Kidney epithelial cell (primary cell): ENCODE results near the gene NCAPH2. TPM values are rescaled to one million over a fixed set of nuclear protein-coding genes. Genes with fewer than 3 reads are reported as not detected.
A peak's percentile ranks its signal among the peaks of the same experiment; 100 is the strongest.

Experiments used
- DNase-seq: peaks from one replicate; pipeline ENCODE4 v3.0.0-alpha.2; 2010; ENCODE audit warnings: low read depth
- H3K27me3 ChIP-seq: 2 replicates; pipeline ENCODE4 v1.6.0; 2011; ENCODE audit warnings: low read length; ENCODE audit not compliant: control insufficient read depth, insufficient read depth
- H3K36me3 ChIP-seq: 2 replicates; pipeline ENCODE4 v1.5.1; 2011; ENCODE audit warnings: low read length; ENCODE audit not compliant: control insufficient read depth, insufficient read depth
- H3K4me3 ChIP-seq: 2 replicates; pipeline ENCODE4 v1.5.1; 2011; ENCODE audit warnings: low read depth, mild to moderate bottlenecking, control low read depth, low read length
- CTCF ChIP-seq: IDR thresholded peaks from 2 replicates; pipeline ENCODE4 v1.5.1; 2011; ENCODE audit warnings: mild to moderate bottlenecking, moderate library complexity, low read length, control low read depth, inconsistent platforms; ENCODE audit not compliant: insufficient read depth, poor library complexity, severe bottlenecking
- total RNA-seq: library from RNA; depleted of rRNA; stranded (reverse); fragments of >200 nt; gene quantifications from 2 replicates; pipeline ENCODE4 v1.2.3, GENCODE V29; 2015

The NCAPH2 gene
- total RNA-seq, 1 donor from 2014 or later = 50.2 TPM

GRCh38 chr22:50524676-50525103, 16.7 kb downstream of the NCAPH2 start:
- peaks cover 4% of the 10 kb centered on the region for H3K36me3 ChIP-seq
- DNase-seq = no peak
- TF ChIP-seq CTCF = no peak
- H3K27me3 ChIP-seq = no peaks in the 10 kb centered on the region
- peak overlapping the region; percentile 53 for H3K4me3 ChIP-seq

GRCh38 chr22:50525104-50525857, 17.3 kb downstream of the NCAPH2 start, which contains the start of gene SCO2:
SCO2 (minus strand) TSS chr22:50525598; CDS start chr22:50524411, 1,187 bp downstream.
- Histone ChIP-seq H3K4me3 (peak within 1 kb of the TSS; percentile 53), H3K36me3 (peaks cover 4% of the 10 kb centered on the region), H3K27me3 (peaks cover 2% of the 10 kb centered on the region)
- peak; percentile 79 for DNase-seq
- TF ChIP-seq CTCF = peak; percentile 28

GRCh38 chr22:50525858-50526107, 17.8 kb downstream of the NCAPH2 start:
- peak overlapping the region; percentile 53 for H3K4me3 ChIP-seq
- no peak for DNase-seq
- peaks cover 7% of the 10 kb centered on the region for H3K27me3 ChIP-seq
- TF ChIP-seq CTCF = no peak
- peaks cover 4% of the 10 kb centered on the region for H3K36me3 ChIP-seq

GRCh38 chr22:50526108-50526833, 18.2 kb downstream of the NCAPH2 start:
- DNase-seq = no peak
- Histone ChIP-seq H3K27me3 (peaks cover 10% of the 10 kb centered on the region), H3K36me3 (peaks cover 4% of the 10 kb centered on the region), H3K4me3 (peak overlapping the region; percentile 53)
- TF ChIP-seq CTCF = no peak

GRCh38 chr22:50526834-50527801, 19.1 kb downstream of the NCAPH2 start:
- Histone ChIP-seq H3K27me3 (peaks cover 15% of the 10 kb centered on the region), H3K4me3 (peak overlapping the region; percentile 53), H3K36me3 (peaks cover 4% of the 10 kb centered on the region)
- no peak for TF ChIP-seq CTCF
- DNase-seq = no peak
